Smooth muscle cell of trachea (primary cell): ENCODE measurements around the gene POLR1E. TPM values are rescaled to one million over a fixed set of nuclear protein-coding genes. Genes with fewer than 3 reads are reported as not detected.

Experiments
- total RNA-seq: library from RNA; depleted of rRNA; stranded (reverse); fragments of >200 nt; gene quantifications from 2 replicates; pipeline ENCODE4 v1.2.1, GENCODE V29; 2014

POLR1E gene, protein sequence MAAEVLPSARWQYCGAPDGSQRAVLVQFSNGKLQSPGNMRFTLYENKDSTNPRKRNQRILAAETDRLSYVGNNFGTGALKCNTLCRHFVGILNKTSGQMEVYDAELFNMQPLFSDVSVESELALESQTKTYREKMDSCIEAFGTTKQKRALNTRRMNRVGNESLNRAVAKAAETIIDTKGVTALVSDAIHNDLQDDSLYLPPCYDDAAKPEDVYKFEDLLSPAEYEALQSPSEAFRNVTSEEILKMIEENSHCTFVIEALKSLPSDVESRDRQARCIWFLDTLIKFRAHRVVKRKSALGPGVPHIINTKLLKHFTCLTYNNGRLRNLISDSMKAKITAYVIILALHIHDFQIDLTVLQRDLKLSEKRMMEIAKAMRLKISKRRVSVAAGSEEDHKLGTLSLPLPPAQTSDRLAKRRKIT
- total RNA-seq = 37.4 and 41.3 TPM in 2 replicates

DNA sequence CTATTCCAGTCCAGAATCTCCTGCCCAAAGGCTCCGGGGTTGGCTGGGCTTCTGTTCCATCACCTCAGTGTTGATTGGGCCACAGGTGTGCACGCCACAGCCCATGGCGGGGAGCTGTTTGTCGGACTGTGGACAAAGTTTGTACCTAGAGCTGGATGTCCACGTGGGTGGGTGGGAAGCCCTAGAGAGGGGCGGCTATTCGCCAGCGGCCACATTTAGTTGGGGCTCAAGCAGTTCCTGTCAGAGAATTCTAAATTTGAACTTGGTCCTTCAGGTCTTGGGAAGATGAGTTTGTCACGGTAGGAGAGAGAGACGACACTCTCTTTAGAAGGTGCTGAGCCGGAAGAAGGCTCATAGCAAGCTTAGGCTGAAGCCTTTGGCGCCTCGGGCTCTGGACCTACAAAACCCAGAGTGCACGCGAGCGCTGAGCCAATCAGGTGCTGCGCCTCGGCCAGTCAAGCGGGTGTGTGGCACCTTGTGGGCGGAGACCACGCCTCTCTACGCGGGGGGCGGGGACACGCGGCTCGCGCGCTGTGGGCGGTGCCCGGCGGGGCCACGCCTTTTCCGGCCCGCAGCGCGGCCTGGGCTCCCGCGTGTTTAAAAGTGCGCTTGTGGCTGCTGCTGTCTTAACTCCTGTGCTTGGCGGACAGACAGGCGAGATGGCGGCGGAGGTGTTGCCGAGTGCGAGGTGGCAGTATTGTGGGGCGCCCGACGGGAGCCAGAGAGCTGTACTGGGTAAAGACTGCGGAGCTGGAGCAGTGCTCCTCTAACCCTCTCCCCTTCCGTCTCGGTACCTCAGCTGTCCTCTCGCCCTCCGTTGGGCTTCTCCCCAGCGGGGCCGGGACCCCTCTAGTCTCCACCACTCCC, at the start of gene POLR1E:
Gene POLR1E, plus strand, starts transcription at position 560 of the 867 bp plus-strand sequence. Its CDS starts 100 bp downstream, at position 660.

DNA sequence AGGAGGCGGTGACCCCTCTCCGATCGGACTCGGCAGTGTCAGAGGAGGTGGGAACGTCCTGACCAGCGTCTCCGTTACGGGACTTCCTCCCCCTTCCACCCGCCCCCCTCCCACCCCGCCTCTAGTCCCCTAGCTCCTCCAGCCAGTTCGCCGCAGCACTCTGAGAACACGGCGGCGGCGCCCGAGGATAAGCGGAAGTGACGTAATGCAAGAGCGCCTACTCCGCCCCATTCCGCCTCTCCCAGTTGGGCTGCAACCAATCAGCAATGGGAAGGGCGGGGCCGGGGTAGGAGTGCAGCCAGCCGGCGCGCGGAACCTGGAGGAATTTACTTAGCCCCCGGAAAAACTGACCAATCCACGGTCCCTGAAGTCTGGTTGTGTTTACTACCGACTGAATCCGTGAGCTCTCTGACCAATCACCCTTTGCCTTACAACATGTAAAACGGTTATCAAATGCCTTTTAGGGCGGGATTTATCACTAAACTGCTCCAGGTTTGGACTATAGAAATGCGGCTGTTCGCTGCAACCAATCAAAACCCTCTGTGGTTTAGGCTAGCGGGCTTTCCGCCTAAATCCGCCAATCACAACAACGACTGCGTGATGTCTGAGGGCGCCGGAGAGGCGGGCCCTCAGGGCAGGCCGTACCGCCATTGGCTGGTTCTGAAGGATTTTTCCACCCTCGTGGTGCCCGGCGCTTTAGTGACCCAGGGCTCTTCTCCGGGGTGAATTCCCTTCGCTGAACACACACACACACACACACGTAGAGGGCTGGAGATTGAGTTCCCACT, 20.3 kb upstream of the POLR1E start, which contains the start of gene ZBTB5:
Gene ZBTB5, minus strand, starts transcription at position 202 of the 788 bp plus-strand sequence. CDS start 22,899 bp downstream, outside the sequence.

Other genes starting within 250 kb of the POLR1E start
- 107 and 139 TPM in 2 replicates for gene GRHPR, start 63.3 kb upstream of the POLR1E start, total RNA-seq
- gene ZBTB5, start 20.5 kb upstream of the POLR1E start, total RNA-seq = 5.5 and 6.7 TPM in 2 replicates
- 9.9 and 23.0 TPM in 2 replicates for gene FBXO10, start 90.4 kb downstream of the POLR1E start, total RNA-seq
- 129 and 149 TPM in 2 replicates for gene TOMM5, start 106.6 kb downstream of the POLR1E start, total RNA-seq
- not detected in 2 replicates for gene FRMPD1, start 165.0 kb downstream of the POLR1E start, total RNA-seq